Prostate gland (tissue), 2 donors: ENCODE measurements around the gene GNPAT. TPM values are rescaled to one million over a fixed set of nuclear protein-coding genes. Genes with fewer than 3 reads are reported as not detected.

Experiments
- DNase-seq: peaks from one replicate; pipeline ENCODE4 v3.0.0-alpha.2; 2019; ENCODE audit warnings: low spot score
- H3K27ac ChIP-seq, 2 donors: fragments of 200-600 bp; sonication (generic); 2 replicates each; pipeline ENCODE4 v1.5.1; 2017 to 2019
- H3K27me3 ChIP-seq: fragments of 200-600 bp; sonication (generic); replicated peaks from 2 replicates; pipeline ENCODE4 v1.5.1; 2019; ENCODE audit not compliant: insufficient read depth
- H3K36me3 ChIP-seq, 2 donors: fragments of 200-600 bp; sonication (generic); 1 replicate in 1 of 2; 2 replicates in 1 of 2; pipeline versions ENCODE4 v1.5.1 to v1.8.1; 2017 to 2019
- H3K4me1 ChIP-seq: fragments of 200-600 bp; sonication (generic); replicated peaks from 2 replicates; pipeline ENCODE4 v1.5.1; 2019
- H3K4me3 ChIP-seq, 2 donors: fragments of 200-600 bp; sonication (generic); 2 replicates each; pipeline ENCODE4 v1.5.1; 2017 to 2019
- H3K9me3 ChIP-seq: fragments of 200-600 bp; sonication (generic); 2 replicates; pipeline ENCODE4 v1.5.1; 2017
- CTCF ChIP-seq, 4 experiments: fragments of 200-600 bp in 2 of 4; fragments of 450-650 bp in 2 of 4; sonication (generic) in 2 of 4; IDR thresholded peaks; 1 replicate in 3 of 4; 2 replicates in 1 of 4; pipeline ENCODE4 v1.5.1; 2016 to 2019; ENCODE audit warnings: antibody characterized with exemption in 4 of 4, mild to moderate bottlenecking in 2 of 4, moderate library complexity in 2 of 4
- POLR2A ChIP-seq: fragments of 450-650 bp; IDR thresholded peaks from one replicate; pipeline ENCODE4 v1.6.1; 2016; ENCODE audit warnings: antibody characterized with exemption, mild to moderate bottlenecking
- POLR2AphosphoS5 ChIP-seq: sonication (generic); formaldehyde crosslinking; IDR thresholded peaks from one replicate; pipeline ENCODE4 v1.6.1; 2017; ENCODE audit warnings: antibody characterized with exemption
- WGBS: methylation state at CpG from one replicate; pipeline ENCODE4 v1.1.5; 2018; 5-methylcytosine and 5-hydroxymethylcytosine counted together
- intact Hi-C: fragments of 100-400 bp; cut with DNase I; formaldehyde crosslinking; loops from one replicate; pipeline ENCODE4 v1.14.2; 2022
- total RNA-seq, 2 donors: library from RNA; depleted of rRNA; stranded (reverse); fragments of >200 nt; gene quantifications; one replicate each; pipeline ENCODE4 v1.1.0, GENCODE V29; 2016

Gene GNPAT
- total RNA-seq, 2 donors from 2014 or later, result 40.6 to 45.2 TPM

GRCh38 chr1:231312432-231312788, 71.4 kb downstream of the GNPAT start:
- Histone ChIP-seq H3K9me3 (no peaks in the 10 kb centered on the region), H3K36me3 (no peaks in the 10 kb centered on the region), H3K4me1 (no peaks in the 10 kb centered on the region), H3K27me3 (no peaks in the 10 kb centered on the region), H3K4me3 (no peak overlapping the region), H3K27ac (no peak overlapping the region)
- 95% methylated on average over 5 of the region's 5 CpGs for WGBS
- DNase-seq, result no peak
- intact Hi-C loops, result no loop called here
- no peak for TF ChIP-seq POLR2A
- no peak for TF ChIP-seq CTCF (IDR thresholded peaks at IDR 0.05)
- no peak for TF ChIP-seq POLR2AphosphoS5

GRCh38 chr1:231313661-231314060, 72.6 kb downstream of the GNPAT start:
- 91% methylated on average over 4 of the region's 4 CpGs for WGBS
- TF ChIP-seq POLR2AphosphoS5, result no peak
- TF ChIP-seq CTCF (IDR thresholded peaks at IDR 0.05), result no peak
- no peak for TF ChIP-seq POLR2A
- DNase-seq, result no peak

GRCh38 chr1:231315887-231316286, 74.9 kb downstream of the GNPAT start:
- Histone ChIP-seq H3K36me3 (no peaks in the 10 kb centered on the region), H3K27me3 (no peaks in the 10 kb centered on the region), H3K27ac (no peak overlapping the region), H3K9me3 (no peaks in the 10 kb centered on the region), H3K4me3 (no peak overlapping the region), H3K4me1 (no peaks in the 10 kb centered on the region)
- DNase-seq, result no peak
- intact Hi-C loops, result no loop called here
- TF ChIP-seq CTCF (IDR thresholded peaks at IDR 0.05) (peak in 2 of 4 experiments; percentile 15 to 17), POLR2AphosphoS5 (no peak)
- 43% methylated on average over 11 of the region's 11 CpGs for WGBS

More at GRCh38 chr1:231313661-231314060, 72.6 kb downstream of the GNPAT start:
- Histone ChIP-seq H3K4me1 (no peaks in the 10 kb centered on the region), H3K4me3 (no peak overlapping the region), H3K36me3 (no peaks in the 10 kb centered on the region), H3K27ac (no peak overlapping the region), H3K27me3 (no peaks in the 10 kb centered on the region), H3K9me3 (no peaks in the 10 kb centered on the region)
- intact Hi-C loops, result no loop called here

GRCh38 chr1:231317306-231318014, 76.4 kb downstream of the GNPAT start:
- Histone ChIP-seq H3K27me3 (no peaks in the 10 kb centered on the region), H3K4me1 (no peaks in the 10 kb centered on the region), H3K27ac (no peak overlapping the region), H3K4me3 (no peak overlapping the region), H3K36me3 (no peaks in the 10 kb centered on the region), H3K9me3 (no peaks in the 10 kb centered on the region)
- TF ChIP-seq CTCF (IDR thresholded peaks at IDR 0.05) (no peak), POLR2A (no peak), POLR2AphosphoS5 (no peak)
- WGBS, result 97% methylated on average over 44 of the region's 44 CpGs
- no peak for DNase-seq
- intact Hi-C loops, result no loop called here

- Histone ChIP-seq H3K27me3 (no peaks in the 10 kb centered on the region), H3K4me1 (no peaks in the 10 kb centered on the region), H3K36me3 (no peaks in the 10 kb centered on the region), H3K27ac (no peak overlapping the region), H3K4me3 (no peak overlapping the region), H3K9me3 (no peaks in the 10 kb centered on the region)
- 95% methylated on average over 15 of the region's 15 CpGs for WGBS
- TF ChIP-seq CTCF (IDR thresholded peaks at IDR 0.05), result no peak
- TF ChIP-seq POLR2AphosphoS5, result no peak
- no peak for TF ChIP-seq POLR2A
- no peak for DNase-seq
- intact Hi-C loops, result no loop called here
Measured at GRCh38 chr1:231318015-231318355, 77.0 kb downstream of the GNPAT start.
